ENCODE measurements around the gene NPRL2.

- TF ChIP-seq CTCF (conservative IDR thresholded peaks at IDR 0.05; ENCODE audit: low read length), result no peak
- TF ChIP-seq EZH2phosphoT487 (IDR thresholded peaks at IDR 0.05; ENCODE audit: borderline replicate concordance, low read depth, low read length), result no peak
Observed at GRCh38 chr3:50341996-50342650, 8.5 kb downstream of the NPRL2 start.
